Transverse colon (tissue), 4 donors: ENCODE data around the gene APCDD1L.

ENCODE experiments used
- CTCF ChIP-seq, 5 experiments: fragments of 200-600 bp in 3 of 5; fragments of 450-650 bp in 2 of 5; sonication (generic) in 3 of 5; IDR thresholded peaks; 1 replicate in 2 of 5; 2 replicates in 3 of 5; pipeline ENCODE4 v1.5.1; 2016 to 2017; ENCODE audit warnings: antibody characterized with exemption in 5 of 5, inconsistent platforms in 3 of 5, mild to moderate bottlenecking in 2 of 5, moderate library complexity in 1 of 5
- EP300 ChIP-seq: sonication (generic); formaldehyde crosslinking; IDR thresholded peaks from one replicate; pipeline ENCODE4 v1.6.1; 2017; ENCODE audit warnings: antibody characterized with exemption, low read depth
- POLR2A ChIP-seq: fragments of 450-650 bp; IDR thresholded peaks from one replicate; pipeline ENCODE4 v1.6.1; 2016; ENCODE audit warnings: antibody characterized with exemption, mild to moderate bottlenecking, moderate library complexity
- POLR2AphosphoS5 ChIP-seq, 3 donors: sonication (generic); formaldehyde crosslinking; IDR thresholded peaks; one replicate each; pipeline ENCODE4 v1.6.1; 2016; ENCODE audit warnings: antibody characterized with exemption in 3 of 3

GRCh38 chr20:58492795-58493524 is 22.2 kb downstream of the APCDD1L start:
- no peak for TF ChIP-seq CTCF (IDR thresholded peaks at IDR 0.05)
- no peak for TF ChIP-seq POLR2A
- no peak for TF ChIP-seq EP300
- no peak for TF ChIP-seq POLR2AphosphoS5 (IDR thresholded peaks at IDR 0.05)
